HG03558 (cell line): ENCODE measurements around the gene PDS5A.
"Not testable (repeated sequence)": the region's sequence is repeated elsewhere in the genome, so short reads cannot be mapped to it uniquely, and the experiment has no call there.

ENCODE experiments used
- ATAC-seq: cut with Tn5 transposase; IDR thresholded peaks from one replicate; pipeline ENCODE4 v1.9.1; 2021; ENCODE audit warnings: moderate number of reproducible peaks; ENCODE audit not compliant: unreplicated experiment; ENCODE audit errors: extremely low read depth

Gene PDS5A

DNA sequence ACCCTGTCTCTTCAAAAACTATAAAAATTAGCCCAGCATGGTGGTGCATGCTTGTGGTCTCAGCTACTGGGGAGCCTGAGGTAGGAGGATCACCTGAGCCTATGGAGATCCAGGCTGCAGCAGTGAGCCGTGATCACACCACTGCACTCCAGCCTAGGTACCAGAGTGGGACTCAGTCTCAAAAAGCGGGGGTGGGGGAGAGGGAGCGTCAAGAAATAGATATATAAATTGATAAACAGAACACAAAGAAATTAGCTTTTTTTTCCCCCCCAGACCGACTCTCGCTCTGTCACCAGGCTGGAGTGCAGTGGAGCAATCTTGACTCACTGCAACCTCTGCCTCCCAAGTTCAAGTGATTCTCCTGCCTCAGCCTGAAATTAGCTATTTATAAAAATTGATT, 14.1 kb downstream of the PDS5A start:
- no peak for ATAC-seq

DNA sequence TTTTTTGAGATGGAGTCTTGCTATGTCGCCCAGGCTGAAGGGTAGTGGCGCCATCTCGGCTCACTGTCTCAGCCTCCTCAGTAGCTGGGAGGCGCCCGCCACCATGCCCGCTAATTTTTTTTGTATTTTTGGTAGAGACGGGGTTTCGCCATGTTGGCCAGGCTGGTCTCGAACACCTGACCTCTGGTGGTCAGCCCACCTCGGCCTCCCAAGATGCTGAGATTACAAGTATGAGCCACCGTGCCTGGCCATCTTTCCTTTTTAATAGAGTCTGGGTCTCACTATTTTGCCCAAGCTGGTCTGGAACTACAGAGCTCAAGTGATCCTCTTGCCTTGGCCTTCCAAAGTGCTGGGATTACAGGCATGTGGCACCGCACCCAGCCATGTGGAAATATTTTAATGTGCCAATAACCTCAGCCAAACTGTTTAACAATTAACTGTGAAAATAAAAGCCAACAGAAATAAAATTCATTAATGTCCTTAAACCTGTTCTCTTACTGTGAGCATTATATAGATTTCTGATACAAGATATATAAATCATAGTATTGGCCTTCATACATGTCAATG, 16.3 kb downstream of the PDS5A start:
- ATAC-seq = no peak

DNA sequence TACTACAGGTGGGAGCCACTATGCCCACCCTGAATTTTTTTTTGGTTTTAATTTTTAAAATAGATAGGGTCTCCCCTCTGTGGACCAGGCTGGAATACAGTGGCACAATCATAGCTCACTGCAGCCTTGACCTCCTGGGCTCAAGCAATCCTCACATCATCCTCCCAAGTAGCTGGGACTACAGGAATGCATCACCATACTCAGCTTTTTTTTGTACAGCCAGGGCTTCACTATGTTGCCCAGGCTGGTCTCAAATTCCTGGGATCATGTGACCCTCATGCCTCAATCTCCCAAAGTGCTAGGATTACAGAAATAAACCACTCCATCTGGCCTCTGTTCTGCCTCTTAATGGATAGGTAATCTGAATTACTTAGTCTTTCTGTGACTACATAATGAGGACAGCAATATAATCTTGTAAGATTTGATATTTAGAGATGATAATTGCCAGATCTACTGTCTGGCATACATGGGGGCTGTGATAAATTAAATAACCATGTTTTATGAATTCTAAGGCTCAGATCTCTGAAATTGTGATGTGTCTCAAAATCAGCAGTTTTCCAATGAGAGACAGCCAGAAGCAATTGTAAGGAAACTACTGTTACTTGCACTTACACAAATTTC, 26.7 kb downstream of the PDS5A start:
- no peak for ATAC-seq

DNA sequence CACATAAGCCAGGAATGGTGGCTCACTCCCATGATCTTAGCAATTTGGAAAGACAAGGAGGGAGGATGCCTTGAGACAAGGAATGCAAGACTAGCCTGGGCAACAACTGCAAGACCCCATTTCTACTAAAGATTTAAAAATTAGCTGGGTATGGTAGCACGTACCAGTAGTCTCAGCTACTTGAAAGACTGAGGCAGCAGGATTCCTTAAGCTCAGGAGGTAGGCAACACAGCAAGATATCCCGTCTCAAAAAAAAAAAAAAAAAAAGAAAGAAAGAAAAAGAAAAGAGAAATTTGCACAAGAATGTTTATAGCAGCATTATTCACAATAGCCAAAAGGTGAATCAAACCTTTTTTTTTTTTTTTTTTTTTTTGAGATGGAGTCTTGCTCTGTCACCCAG, 29.7 kb downstream of the PDS5A start:
- ATAC-seq = no peak

DNA sequence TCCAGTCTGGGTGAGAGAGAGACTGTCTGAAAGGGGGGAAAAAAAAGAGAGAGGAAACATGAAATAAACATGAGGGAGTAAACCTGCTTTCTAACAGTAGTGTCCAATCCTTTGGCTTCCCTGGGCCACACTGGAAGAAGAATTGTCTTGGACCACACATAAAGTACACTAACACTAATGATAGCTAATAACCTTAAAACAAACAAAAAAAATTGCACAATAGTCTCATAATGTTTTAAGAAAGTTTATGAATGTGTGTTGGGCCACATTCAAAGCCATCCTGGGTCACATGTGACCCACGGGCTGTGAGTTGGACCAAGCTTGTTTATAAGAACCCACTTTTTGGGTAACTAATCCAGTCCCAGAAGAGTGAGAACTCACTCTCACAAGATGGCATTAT, 30.3 kb downstream of the PDS5A start:
- ATAC-seq = no peak

DNA sequence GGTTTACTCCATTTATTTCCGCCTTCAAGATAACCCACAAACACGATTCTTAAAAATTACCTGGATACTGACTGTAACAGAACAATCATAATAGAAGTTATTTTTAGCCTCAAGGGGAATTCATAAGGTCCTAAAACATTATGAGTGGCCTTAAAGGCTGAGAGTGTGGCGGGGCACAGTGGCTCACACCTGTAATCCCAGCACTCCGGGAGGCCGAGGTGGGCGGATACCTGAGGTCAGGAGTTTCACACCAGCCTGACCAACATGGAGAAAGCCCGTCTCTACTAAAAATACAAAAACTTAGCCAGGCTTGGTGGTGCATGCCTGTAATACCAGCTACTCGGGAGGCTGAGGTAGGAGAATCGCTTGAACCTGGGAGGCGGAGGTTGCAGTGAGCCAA, 33.5 kb downstream of the PDS5A start:
- ATAC-seq = not testable (repeated sequence)

DNA sequence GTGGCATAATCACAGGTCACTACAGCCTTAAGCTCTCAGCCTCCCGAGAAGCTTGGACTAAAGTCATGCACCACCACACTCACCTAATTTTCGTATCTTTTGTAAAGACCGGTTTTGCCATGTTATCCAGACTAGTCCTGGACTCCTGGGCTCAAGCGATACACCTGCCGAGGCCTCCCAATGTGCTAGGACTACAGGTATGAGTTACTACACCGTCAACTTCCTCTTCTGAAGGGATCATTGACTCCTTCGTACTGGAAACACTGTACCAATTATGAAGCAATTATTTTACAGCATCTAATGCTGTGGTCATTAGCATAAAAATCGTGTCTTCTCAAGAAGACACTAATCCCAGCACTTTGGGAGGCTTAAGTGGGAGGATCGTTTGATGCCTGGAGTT, 35.2 kb downstream of the PDS5A start:
- ATAC-seq = no peak

DNA sequence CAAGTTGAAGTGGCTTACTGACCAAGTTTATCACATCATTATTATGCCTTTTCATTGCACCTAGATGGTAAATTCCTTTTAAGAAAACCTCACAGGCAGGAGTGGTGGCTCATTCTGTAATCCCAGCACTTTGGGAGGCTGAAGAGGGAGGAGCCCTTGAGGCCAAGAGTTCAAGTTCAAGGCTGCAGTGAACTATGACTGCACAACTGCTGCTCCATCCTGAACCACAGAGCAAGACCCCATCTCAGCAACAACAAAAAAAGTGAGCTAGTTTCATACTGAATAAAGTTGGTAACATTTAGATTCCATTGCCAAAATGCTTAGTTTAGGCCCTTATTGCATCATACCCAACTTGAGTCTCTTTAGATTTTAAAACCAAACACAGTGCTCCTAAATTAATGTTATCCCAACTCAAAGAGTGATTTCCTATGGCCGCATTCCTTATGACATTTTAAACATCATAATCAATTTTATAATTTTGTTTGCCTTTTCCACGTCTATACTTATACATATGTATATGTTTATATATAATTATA, 36.0 kb downstream of the PDS5A start:
- ATAC-seq = no peak

DNA sequence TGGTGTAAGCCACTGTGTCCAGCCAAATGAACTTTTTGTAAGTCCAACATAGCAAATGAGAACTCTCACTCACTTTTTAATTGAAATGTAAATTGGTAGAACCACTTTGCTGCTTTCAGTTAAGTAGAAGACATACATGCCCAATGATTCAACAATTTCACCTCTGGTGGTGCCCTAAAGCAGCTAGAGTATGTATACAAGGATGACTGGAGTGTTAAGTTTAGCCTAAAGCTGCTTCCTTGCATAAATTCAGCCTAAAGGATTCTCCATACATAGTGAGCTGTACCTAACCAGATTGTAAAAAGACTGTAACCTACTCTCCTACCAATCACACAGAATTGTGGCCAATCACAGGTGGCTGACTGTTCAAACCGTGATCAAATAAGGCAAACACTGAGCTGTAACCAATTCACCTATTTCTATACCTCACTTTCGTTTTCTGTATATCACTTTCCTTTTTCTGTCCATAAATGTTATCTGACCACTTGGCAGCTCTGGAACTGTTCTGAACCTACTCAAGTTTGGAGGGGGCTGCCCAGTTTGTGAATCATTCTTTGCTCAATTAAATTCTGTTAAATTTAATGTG, 39.9 kb downstream of the PDS5A start:
- no peak for ATAC-seq

DNA sequence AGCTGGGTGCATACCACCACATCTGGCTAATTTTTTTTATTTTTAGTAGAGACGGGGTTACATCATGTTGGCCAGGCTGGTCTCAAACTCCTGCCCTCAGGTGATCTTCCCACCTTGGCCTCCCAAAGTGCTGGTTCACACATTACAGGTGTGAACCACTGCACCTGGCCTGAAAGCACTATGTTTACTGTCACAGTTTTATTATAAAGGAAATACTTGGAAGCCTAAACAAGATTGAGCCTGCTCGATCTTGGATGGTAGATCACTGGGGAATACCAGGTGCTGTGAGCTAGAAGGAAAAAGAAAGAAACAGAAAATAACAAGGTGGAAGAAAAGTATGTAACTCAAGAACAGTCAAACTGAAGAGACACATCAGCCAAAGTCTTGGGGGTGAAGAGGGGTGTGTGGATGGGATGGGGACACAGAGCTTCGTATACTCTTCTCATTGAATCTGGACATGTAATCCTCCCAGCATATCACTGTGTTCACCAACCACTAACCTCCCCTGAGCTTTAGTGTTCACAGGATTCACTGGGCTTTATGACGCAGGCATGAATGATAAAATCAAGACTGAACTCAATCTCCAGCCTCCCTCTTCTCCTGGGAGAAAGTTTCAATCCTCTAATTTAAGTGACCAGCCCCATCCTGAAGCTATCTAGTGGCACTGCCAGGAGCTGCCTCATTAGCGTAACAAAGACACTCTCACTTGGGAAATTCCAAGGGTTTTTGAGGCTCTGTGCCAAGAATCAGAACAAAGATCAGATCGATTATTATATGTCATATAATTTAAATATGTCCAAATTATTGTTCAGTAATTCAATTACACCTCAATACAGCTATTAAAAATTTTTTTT, 40.9 kb downstream of the PDS5A start:
- ATAC-seq = no peak

DNA sequence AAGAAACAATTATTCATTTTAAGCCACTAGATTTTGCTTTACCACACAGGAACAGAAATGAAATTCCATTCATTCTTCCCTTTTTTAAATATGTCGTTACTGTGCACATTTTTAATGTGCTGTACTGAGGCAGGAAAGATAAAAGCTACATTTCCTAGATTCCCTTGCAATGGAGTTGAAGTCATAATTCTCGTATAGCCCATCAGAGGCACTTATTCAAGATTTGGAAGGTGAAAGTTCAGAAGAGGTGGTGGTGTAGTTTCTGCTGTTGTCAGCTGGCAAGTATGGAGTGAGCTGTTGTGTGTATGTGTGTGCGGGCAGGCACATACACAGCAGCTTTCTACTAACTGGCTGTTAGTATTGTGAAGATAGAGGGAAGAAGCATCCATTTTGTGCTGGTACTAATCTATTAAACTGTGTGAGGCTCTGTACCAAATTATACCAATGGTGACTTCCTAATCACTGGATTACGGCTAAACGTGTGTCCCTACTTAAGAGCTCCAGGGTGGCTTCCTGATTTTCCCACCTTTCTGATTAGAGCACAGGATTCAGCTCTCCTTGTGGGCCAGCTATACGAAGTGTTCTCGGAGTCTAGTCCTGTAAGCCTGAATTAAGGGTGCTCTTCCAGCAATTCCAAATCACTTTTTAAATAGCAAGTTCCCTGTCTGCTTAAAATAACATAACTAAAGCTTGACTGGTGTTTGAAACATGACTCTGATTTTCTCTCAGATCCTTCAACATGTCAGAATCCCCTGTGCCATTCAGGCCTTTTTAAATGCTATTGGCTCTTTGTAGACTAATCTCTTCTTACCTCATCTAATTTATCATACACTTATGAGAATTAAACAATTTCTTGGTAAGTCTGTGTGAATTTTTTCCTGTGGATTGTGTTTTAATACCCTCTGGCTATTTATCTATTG, 43.8 kb downstream of the PDS5A start:
- no peak for ATAC-seq

DNA sequence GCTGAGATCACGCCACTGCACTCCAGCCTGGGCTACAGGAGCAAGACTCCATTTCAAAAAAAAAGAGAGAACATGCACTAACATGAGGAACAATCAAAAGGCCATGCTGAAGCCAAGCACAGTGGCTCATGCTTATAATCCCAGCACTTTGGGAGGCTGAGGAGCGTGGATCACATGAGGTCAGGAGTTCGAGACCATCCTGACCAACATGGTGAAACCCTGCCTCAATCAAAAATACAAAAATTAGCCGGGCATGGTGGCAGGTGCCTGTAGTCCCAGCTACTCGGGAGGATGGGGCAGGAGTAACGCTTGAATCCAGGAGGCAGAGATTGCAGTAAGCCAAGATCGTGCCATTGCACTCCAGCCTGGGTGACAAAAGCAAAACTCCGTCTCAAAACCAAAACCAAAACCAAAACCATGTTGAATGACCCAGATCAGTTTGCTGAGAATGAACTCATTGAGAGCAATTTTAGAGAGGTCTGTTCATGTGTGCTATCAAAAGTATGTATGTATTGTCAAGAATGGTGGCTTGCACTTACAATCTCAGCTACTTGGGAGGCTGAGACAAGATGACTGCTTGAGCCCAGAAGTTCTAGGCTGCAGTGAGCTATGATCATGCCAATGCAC, 44.8 kb downstream of the PDS5A start:
- no peak for ATAC-seq

DNA sequence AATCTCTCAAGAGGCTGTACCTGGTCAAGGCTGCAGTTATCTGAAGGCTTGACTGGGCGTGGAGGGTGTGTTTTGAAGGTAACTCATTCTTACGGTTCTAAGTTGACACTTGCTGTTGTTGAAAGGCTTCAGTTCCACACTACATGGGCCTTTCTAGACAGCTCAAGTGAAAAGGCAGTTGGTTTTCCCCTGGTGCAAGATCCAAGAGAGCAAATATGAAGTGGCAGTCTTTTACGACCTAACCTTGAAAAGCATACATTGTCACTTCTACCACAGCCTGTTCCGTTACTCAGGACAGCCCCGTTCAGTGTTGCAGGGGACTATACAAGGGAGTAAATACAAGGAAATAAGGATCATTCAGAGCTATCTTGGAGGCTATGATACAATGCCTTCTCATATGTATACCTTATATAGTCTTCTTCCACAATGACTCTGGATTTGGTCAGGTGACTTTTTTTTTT, 46.2 kb downstream of the PDS5A start:
- no peak for ATAC-seq

DNA sequence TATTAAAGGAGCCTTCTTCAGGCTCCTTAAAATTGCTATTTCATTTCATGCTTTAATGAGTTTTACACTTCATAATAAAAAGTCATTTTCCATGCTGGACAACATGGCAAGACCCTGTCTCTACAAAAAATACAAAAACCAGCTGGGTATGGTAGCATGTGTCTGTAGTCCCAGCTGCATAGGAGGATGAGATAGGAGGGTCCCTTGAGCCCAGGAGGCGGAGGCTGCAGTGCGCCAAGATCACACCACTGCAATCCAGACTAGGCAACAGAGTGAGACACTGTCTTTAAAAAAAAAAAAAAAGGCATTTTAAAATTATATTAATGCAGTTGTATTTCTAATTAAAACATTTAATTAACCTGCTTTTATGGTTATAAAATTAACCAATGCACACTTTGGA, 49.2 kb downstream of the PDS5A start:
- no peak for ATAC-seq

DNA sequence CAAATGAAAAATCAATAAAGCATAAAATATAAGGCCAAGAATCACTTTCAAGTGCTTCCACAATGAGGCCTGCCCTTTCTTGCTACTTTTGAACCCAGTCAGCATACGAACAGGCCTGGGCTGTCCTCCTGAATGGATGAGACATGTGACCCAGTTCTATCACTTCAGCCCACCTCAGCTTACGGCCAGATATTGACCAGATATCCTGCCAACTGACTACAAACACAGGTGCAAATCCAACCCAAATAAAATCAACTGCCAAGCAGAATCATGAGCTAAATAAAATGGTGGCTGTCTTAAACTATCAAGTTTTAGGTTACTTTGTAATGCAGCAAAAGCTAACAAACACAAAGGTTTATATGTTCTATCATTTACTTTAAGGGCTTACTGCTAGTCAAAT, 53.7 kb downstream of the PDS5A start:
- ATAC-seq = no peak

DNA sequence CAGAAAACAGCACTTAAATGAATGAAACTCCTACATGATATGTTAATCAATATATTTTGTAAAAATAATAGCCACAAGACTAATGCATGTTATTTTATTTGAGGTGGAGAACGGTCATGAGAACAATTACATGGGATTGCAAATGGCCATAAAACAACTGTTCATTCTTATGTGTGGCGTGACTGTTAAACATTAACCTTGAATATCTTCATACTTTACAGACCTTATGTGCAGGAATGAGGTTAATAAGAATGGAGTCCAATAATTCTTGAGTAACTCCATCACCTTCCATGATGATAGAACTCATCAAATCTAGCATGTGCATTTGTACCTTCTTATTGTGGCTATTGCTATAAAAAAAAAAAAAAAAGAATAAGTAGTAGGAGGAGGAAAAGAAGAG, 55.3 kb downstream of the PDS5A start:
- no peak for ATAC-seq

DNA sequence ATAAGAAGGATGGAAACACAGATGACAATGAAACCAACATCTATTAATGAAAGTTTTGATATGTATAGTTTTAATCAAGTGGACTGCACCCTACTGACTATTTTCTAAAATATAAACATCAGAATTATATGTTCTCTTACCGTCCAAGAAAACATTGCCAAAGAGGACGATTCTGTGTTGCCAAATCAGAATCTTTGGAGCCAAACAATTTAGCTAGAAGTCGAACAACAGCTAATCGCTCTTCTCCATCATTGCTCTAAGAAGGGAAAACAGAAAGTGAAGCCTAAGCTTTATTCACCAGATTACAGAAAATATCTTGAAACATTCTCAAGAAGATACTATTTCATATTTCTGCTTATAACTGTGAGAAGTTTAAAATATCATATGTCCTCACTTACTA, 64.2 kb downstream of the PDS5A start:
- ATAC-seq = no peak

DNA sequence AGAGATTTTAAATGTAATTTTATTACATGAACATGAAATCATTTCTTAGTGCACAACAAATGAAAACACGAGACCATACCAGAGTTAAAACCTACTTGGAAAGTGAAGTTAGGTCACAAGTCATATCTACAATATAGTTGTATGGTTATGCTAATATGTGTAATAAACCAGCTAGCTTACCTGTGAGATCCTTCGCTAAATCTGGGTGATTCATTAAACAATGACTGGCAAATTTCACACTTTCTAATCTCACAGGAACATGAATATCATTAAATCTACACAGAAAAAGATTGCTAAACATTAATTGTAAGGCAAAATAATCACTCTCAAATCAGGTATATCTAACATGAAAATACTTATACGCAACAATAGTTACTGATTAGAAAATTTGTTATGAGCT, 67.6 kb downstream of the PDS5A start:
- no peak for ATAC-seq

DNA sequence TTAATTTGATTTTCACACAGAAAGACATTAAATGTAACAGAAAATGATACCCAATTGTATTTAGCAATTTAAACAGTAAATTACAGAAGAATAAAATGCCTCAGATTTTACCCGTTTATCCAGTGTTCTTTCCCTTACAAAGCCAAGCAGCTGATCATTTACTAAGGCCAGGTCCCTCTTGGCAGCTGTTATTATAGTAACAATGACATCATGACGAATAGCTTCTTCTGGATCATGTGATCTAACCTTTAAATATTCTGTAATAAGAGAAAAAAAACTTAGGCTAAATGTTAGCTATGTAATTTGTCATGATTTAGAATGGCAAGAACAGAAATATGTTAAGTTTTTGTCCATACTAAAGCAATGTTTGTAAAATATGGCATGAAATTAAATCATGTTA, 69.4 kb downstream of the PDS5A start:
- no peak for ATAC-seq
